Skin of body (tissue), 2 donors: ENCODE measurements around the gene CRHR2. TPM values are rescaled to one million over a fixed set of nuclear protein-coding genes. Genes with fewer than 3 reads are reported as not detected.
A peak's percentile ranks its signal among the peaks of the same experiment; 100 is the strongest.

ENCODE experiments used
- DNase-seq: peaks from one replicate; lab custom pipeline; 2025; lab: John Stamatoyannopoulos, UW
- total RNA-seq: library from RNA; depleted of rRNA; stranded (reverse); fragments of >200 nt; gene quantifications from one replicate; pipeline ENCODE4 v1.2.3, GENCODE V29; 2014

CRHR2 gene
- total RNA-seq, 1 donor from 2014 or later = 0.20 TPM

DNA sequence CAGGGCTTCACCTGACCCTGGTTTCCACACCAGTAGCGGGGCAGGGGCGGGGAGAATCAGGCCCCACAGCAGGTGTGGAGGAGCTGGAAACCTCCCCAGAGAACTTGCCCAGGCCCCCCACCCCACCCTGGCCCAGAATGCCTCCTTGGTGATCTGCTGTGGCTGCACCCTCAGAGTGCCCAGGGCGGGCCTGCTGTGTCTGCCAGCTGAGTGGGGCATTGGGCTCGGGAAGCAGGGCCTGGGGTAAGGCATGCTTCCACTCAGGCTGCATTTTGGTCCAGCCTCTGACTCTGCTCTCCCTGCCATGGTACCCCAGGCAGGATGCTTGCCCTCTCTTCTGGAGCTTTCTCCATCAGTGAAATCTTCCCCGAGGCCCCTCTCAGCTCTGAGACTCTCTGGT is 1.1 kb upstream of the CRHR2 start:
- no peak for DNase-seq

DNA sequence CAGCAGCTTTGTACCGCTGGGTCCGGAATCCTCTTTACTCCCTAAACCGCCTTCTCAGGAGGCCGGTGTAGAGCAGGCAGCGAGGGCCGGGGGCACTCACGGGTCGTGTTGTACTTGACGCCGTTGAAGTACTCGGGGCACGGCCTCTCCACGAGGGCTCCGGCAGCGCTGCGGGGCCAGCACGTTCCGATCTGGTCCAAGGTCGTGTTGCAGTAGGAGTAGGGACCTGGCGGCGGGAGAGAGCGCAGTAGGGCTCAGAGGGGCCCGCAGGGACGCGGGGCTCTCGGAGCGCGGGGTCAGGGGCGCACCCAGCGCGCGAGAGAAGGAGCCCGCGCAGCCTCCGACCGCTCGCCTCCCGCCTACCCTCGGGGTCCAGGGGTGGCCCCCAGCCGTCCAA is 443 bp downstream of the CRHR2 start:
- no peak for DNase-seq

DNA sequence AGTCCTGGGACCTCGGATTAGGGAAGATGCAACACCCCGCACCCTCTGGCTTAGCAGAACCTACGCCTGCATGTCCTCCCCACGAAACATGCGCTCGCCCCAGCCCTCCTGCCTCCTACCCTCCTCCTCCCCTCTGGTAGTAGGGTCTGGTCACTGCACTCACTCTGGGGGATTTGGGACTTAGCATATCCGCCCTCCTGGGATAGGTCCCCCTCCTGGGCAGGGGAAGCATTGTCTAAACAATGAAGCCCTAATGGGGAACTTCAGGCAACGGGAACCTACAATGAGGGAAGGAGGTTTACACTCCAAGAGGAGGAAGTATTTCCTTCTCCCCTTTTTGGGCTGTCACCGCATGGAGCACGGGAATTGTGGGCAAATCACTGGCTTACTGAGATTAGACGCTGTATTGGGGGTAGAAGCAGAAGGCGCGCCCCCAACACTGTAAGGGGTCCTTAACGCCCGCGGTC is 892 bp downstream of the CRHR2 start:
- DNase-seq = no peak

DNA sequence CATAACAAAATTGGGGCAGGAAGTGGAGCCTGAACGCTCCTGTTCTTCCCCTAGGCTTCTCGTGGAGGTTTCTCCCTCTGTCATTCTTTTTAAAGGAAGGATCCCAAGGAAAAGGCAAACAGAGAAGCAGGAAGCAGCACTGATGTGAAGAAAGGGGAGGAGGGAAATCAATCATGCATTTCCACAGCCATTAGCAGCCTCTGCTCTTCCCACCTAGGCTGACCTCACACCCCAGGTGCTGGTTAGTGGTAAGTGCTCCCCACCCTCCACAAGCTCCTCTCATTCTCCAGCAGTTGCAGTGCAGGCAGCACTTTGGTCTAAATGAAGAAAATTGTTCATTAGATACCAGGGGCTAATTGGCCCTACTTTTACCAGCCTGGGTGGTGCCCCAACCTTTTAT is 2.6 kb downstream of the CRHR2 start:
- DNase-seq = no peak

DNA sequence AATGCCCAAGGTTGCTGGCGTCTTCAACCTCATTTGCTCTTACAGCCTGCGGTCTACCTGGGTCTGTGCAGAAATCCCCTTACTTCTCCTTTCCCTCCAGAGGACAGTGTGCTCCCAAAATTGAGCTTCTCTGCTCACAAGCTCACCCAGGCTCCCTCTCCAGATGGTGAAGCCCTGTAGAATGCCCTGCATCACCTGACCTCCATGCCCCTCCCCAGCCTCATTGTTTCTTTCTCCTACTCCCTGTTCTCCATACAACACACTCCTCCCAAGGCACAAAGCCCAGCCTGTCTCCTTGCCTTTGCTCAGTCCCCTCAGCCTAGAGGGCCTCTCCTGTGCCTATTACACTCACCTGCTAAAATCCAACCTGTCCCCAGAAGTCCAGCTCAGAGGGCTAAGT is 3.5 kb downstream of the CRHR2 start:
- no peak for DNase-seq

DNA sequence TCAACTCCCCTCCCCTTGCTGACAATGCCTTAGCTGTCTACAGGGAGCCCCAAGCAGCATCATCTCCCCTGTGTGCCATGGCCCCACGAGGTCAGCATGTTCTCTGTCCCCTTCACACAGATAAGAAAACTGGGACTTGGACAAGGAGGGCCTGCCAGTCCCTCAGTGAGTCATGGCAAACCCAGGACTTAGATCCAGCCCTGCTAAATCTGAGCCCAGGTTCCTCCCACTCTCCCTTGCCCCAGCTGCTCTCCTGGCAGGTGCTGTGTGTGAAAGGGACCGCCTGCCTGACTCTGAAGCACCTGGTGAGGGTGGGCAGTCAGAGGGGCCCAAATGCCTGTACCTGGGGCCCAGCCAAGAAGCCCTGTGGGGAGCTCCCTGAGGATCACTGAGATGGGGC is 7.4 kb downstream of the CRHR2 start:
- DNase-seq = no peak

DNA sequence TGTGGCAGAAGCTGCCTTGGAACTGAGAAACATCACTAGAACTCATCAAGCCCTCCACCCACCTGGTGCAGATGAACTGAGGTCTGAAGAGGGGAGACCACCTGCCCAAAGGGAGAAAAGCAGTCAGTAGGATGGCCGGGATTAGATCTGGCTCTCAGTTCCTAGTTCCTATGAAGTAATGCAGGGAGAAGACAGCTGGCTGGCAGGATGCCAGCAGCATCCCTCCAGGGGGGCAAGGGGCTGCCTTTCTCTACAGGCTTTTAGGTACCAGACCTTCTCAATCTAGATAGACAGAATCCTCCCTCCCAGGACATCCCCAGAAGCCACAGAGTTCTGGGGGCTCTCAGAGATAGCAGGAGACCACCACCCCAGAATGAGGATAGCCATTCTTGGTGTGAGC is 7.8 kb downstream of the CRHR2 start:
- DNase-seq = no peak

DNA sequence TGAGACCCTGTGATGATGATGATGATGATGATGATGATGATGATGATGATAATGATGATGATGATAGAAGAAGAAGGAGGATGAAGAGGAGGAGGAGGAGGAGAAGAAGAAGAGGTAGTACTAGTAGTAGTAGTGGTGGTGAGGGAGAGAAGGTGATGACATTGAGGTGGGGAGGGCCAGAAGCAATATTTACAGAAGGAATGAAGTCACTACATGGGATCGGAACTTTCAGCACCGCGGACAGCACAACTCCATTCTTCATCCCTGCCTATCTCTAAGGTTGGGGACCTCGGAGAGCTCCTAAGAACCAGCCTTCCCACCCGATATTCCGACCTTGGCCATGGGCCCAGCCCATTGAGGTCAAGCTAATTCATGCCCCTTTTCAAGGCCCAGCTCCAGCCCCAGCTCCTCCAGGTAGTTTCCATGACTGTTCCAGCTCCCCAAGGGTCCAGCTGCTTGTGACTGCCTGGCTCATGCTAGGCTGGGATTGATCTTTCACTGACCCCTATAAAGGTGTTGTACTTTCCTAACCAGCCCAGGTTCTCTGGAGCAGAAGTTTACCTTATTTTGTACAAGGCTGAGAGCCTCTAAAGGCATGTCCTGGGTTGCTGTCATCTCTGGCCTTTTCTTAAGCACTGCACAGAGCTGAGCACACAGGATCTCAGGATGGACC is 10.3 kb downstream of the CRHR2 start:
- DNase-seq = peak; percentile 21

DNA sequence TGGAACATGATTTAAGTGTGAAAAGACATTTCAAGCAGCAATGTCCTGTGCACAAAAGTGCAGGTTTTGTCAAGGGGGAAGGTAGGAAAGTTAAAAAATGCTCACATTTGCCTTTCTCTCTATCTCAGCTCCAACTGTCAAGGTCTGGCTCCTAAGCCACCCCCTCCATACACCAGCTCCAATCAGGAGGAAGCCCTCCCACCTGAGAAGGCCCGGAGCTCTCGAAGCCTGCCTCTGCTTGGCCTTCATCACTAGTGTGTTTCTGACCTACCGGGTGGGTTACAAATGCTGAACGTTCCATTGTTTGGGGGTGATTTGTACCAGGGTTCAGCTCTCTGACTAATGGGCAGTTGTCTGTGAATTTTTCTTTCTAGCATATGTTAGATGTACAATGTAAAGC is 14.2 kb downstream of the CRHR2 start:
- no peak for DNase-seq

DNA sequence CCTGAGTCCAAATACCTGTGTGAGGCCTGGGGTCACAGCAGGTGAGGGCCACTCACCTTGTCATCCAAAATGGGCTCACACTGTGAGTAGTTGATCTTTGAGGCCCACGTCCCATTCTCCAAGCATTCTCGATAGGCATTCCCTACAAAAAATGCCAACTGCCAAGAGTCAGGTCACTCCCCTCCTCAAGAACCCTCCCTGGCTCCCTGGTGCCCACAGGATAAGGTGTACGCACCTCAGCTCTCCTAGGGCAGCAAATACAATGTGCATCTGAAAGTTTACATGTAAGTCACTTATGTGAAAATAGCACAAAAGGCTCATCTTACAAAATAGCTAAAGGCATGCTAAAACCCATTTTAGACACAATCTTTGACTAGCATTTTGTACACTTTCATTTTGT is 15.1 kb downstream of the CRHR2 start:
- no peak for DNase-seq

DNA sequence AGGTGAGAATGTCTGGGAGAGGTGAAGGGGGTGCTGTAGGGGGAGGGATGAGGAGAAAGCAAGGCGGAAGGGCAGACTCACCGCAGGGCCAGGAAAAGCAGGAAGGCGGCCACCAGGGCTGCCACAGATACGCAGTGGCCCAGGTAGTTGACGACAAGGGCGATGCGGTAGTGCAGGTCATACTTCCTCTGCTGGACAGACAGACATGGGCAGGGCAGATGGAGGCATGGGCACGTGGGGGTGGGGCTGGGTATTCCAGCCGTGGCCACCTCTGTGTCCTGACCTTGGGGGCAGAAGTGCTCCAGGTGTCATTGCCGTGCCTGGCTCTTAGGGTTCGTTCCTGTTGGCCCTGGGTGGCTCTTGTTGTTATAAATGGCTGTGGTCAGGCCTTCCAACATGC is 16.8 kb downstream of the CRHR2 start:
- DNase-seq = no peak

DNA sequence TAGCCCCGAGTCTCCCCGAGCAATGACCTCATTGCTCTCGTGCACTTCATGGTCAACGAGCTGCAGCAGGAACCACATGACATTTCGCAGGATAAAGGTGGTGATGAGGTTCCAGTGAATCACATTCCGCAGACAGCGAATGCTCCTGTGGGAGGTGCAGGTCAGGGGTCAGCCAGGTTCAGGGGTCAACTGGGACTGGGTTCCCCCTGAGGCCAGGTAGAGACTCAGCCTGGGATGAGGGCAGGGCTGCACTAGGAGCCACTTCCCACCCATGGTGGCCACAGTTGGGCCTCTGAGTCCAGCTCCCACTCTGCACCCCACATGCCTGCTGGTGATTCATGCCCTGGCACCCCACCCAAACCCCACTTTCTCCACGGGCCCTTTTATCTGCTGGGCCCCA is 17.2 kb downstream of the CRHR2 start:
- DNase-seq = no peak

DNA sequence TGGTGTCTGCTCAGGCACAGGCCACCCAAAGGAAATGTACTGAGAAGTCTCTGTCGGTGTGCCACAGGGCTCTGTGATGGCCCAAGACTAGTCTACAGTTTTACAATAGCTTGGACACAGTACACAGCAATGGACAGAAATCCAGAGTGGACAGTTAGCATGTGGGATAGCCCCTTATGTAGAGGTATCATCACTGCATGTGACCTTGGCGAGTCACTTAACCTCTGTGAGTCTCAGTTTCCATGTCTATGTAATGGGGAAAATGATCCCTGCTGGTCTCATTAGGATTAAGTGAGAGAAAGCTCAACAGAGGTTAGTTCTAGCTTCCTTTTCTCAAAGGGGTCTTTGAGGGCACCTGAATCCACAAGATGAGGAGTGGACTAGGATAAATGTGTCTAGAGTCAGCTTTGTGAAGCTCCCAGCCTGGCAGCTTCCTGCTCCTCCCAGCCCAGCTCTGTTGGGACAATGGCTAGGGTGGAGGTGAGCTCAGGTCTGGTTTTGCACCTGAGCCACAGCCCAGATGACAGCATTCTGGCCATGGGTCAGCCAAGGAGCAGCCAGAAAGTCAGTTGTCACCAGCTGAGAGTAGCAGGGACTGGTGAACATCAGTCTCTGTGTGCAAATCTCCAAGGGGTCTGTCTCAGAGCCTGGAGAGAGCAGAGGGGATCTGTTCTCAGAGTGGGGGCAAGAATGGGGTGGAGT is 17.9 kb downstream of the CRHR2 start:
- no peak for DNase-seq

DNA sequence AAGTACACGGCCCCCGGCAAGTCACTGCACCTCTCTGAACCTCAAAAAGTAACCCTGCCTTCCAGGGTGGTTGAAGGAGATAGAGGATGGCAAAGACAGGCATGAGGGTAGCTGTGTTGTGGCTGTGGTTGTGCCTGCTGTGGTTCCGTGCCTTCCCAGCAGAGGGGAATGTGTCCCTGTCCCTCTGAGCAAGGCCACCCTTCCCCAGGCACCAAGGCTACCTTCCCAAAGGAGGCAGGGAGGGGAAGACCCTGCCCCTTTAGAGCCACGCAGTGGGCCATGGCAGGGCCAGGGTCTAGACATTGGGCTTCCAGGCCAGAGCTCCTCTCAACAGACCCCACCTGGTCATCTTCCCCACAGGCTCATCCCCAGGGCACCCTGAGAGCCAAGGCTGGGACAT is 18.8 kb downstream of the CRHR2 start:
- DNase-seq = no peak

DNA sequence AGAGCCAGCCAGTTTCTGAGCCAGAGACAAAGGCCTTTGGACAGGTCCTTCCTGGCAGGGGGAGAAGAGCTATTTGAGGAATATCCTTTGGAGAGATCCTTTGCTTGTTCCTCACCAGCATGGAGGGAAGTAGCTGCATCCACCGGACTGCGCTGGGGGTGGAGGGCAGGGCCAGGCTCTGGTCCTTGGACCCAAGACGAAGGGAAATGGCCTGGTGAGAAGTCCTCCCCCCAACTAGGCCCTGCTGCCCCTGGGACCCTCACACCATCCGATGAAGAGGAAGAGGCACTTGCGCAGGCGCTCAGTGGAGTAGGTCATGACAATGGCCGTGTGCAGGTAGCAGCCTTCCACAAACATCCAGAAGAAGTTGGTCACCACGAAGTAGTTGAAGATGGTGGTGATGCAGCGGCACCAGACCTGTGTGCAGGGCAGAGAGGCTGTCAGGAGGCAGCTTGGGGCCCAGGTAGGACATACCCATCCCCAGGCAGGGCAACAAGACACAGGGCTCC is 19.8 kb downstream of the CRHR2 start:
- no peak for DNase-seq

DNA sequence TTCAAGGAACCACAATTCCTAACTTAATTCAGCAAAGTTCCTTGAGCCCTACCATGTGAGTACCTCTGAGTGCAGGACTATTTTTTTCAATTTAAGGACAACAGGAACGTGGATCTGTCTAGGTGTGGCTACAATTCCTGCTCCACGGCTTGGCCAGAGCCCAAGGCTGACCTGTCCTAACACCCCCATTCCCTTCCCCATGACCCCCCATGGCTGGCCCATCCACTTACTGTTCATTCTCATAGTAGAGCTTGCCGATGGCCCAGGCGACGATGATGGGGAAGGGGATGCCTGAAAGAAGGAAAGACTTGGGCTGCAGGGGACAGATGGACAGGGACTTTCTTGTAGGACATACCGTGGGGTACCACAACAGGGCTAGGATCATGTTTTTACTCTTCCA is 20.3 kb downstream of the CRHR2 start:
- DNase-seq = no peak

DNA sequence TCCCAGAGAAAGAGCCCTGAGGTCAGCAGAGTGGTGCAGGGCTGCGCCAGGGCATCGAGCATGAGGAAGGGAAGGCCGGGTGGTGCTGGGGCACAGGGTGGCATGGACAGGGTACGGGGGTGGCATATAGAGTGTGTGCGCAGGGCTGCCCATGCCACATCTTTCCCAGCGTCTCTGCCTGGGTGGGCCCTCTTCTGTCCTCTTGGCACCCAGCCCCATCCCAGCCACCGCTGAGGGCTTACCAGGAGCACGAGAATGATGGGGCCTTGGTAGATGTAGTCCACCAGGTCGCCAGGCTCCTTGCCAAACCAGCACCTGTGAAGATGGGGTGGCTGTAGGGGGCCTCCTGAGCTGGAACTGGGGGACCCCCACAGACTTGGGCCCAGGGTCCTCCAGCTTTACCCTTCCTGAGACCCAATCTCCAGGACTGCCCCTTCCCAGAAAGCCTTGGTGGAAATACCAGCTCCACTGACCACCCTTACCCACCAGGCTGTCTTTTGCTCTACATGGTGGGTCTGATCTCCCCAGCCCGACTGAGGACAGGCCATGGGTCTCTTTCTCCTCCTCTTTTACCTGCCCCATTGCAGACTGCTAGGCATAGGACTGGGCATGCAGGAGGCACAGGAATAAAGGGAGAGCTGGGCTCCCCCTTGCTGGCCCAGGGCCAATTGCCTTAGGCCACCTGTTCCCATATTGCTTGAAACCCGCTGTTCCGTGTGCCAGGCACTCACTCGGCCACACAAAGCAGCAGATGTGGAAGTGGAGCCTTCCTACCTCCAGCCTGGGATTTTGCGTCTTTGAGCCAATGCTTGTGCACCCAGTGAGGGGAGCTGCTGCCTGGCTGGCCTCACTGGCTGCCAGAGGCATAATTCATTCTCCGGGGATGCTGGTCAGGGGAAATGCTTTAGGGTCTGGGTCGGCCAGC is 21.7 kb downstream of the CRHR2 start:
- DNase-seq = no peak

DNA sequence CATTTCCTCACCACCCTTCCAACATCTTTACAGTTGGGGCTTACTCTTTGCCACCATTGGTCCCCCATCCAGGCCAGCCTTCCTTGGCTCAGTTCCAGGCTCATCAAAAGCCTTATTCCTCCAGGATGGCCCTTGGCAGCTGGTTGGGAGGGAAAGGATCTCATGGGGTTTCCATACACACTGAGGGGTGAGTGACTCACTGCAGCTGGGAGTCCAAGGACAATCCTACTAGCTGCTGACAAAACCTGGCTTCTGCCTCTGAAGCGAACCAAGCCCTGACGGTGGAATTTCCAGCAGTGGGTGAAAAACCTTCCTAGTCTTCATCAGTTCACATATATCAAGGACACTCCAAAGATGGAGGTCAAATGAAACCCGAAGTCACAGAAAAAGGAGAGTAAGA is 22.9 kb downstream of the CRHR2 start:
- no peak for DNase-seq

DNA sequence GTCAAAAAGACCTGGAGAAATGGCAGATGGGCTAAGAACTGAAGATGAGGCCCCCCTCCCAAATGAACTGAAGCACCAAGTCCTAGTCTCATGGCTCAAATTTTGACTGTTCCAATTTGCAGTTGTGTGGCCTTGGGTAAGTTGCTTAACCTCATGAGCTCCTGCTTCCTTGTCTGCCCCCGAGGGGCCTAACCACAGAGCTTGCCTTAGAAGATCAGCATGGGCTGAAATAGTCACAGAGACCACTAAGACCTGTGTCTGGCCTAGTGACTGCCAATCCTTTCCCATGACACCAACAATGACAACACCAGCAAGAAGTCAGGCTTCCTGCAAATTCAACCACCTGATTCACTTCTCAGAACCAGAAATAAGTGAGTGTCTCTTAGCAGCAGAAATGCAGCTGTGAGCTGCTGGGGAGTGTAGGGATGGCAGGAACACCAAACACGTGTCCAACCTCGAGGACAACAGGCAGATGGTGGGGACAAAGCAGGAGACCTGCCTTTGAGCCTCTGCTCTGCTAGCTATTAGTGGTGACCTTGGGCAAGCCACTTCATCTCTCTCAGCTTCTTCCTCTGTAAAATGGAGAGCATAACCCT is 23.7 kb downstream of the CRHR2 start:
- no peak for DNase-seq

DNA sequence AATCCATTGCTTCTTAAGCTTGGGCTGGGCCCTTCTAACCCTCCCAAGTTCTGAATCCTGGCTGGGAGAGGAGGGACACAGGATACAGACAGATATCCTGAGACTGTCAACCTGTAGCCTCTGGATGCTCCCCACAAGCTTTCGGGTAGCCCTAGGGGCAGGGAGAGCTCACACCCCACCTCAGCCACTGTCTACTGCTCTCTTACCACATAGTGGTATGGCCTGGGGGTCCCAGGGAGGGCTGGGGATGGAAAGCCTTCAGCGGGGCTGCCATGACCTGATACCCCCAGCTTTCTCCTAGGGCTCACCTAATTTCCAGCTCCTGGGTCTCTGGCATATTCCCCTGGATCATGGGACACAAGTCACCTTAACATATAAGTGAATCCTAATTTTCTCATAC is 25.1 kb downstream of the CRHR2 start:
- DNase-seq = no peak
